Measurements from ENCODE around the gene RSPH10B2. TPM values are rescaled to one million over a fixed set of nuclear protein-coding genes. Genes with fewer than 3 reads are reported as not detected.

Gene RSPH10B2
- total RNA-seq, 1 donor from 2014 or later, result 0.59 TPM

- no peak for TF ChIP-seq CTCF (IDR thresholded peaks at IDR 0.05; ENCODE audit: insufficient read depth, low read depth, low read length)
- TF ChIP-seq EZH2 (IDR thresholded peaks at IDR 0.05; ENCODE audit: insufficient read depth, low read length), result no peak
- H3K36me3 ChIP-seq (ENCODE audit: insufficient read depth, low read length), result peaks cover 14% of the 10 kb centered on the region
- no peaks in the 10 kb centered on the region for H3K27me3 ChIP-seq (ENCODE audit: insufficient read depth, low read length)
- DNase-seq (ENCODE audit: low read depth) (no peak), FAIRE-seq (no peak)
- H3K4me1 ChIP-seq (ENCODE audit: insufficient read depth, low read length), result peaks cover 7% of the 10 kb centered on the region
- H3K79me2 ChIP-seq (ENCODE audit: insufficient read depth, low read length), result peaks cover 33% of the 10 kb centered on the region
- no peak overlapping the region for H3K4me3 ChIP-seq (ENCODE audit: insufficient read depth, low read depth, low read length)
- H3K27ac ChIP-seq (ENCODE audit: low read depth, low read length), result no peak overlapping the region
- peaks cover 21% of the 10 kb centered on the region for H4K20me1 ChIP-seq (ENCODE audit: insufficient read depth, low read length)
- H3K9me3 ChIP-seq (ENCODE audit: insufficient read depth, low read depth, low read length), result peaks cover 5% of the 10 kb centered on the region
- H3K36me3 Mint-ChIP-seq (ENCODE audit: low read depth, unreplicated experiment), result peaks cover 17% of the 10 kb centered on the region
- no peak overlapping the region for H3K4me3 Mint-ChIP-seq (ENCODE audit: unreplicated experiment)
- no peak overlapping the region for H3K27ac Mint-ChIP-seq (ENCODE audit: unreplicated experiment)
- H3K4me2 ChIP-seq (ENCODE audit: low read length), result no peak overlapping the region
- H3K27me3 Mint-ChIP-seq (ENCODE audit: low read depth, unreplicated experiment), result peaks cover 3% of the 10 kb centered on the region
- no peak overlapping the region for H3K9ac ChIP-seq (ENCODE audit: low read length)
- peaks cover 19% of the 10 kb centered on the region for H3K9me3 Mint-ChIP-seq (ENCODE audit: unreplicated experiment)
- H3K4me1 Mint-ChIP-seq (ENCODE audit: low read depth, unreplicated experiment), result peaks cover 11% of the 10 kb centered on the region
- H2AFZ ChIP-seq (ENCODE audit: low read depth, low read length), result no peak overlapping the region
Measured at GRCh38 chr7:6708304-6708703, 45.6 kb upstream of the RSPH10B2 start.

GRCh38 chr7:6709808-6710207 lies 44.1 kb upstream of the RSPH10B2 start:
- FAIRE-seq, result no peak
- peaks cover 5% of the 10 kb centered on the region for H3K36me3 Mint-ChIP-seq (ENCODE audit: low read depth, unreplicated experiment)
- H3K27me3 ChIP-seq (ENCODE audit: insufficient read depth, low read length), result no peaks in the 10 kb centered on the region

More at GRCh38 chr7:6709808-6710207, 44.1 kb upstream of the RSPH10B2 start:
- Histone ChIP-seq H3K4me1 (ENCODE audit: insufficient read depth, low read length) (peaks cover 7% of the 10 kb centered on the region), H3K4me3 (ENCODE audit: insufficient read depth, low read depth, low read length) (no peak overlapping the region), H3K27ac (ENCODE audit: low read depth, low read length) (no peak overlapping the region), H4K20me1 (ENCODE audit: insufficient read depth, low read length) (peaks cover 11% of the 10 kb centered on the region), H2AFZ (ENCODE audit: low read depth, low read length) (no peak overlapping the region), H3K9ac (ENCODE audit: low read length) (no peak overlapping the region), H3K36me3 (ENCODE audit: insufficient read depth, low read length) (peaks cover 3% of the 10 kb centered on the region), H3K9me3 (ENCODE audit: insufficient read depth, low read depth, low read length) (no peaks in the 10 kb centered on the region), H3K79me2 (ENCODE audit: insufficient read depth, low read length) (peaks cover 20% of the 10 kb centered on the region), H3K4me2 (ENCODE audit: low read length) (no peak overlapping the region)
- no peak overlapping the region for H3K4me3 Mint-ChIP-seq (ENCODE audit: unreplicated experiment)
- H3K27ac Mint-ChIP-seq (ENCODE audit: unreplicated experiment), result no peak overlapping the region
- H3K9me3 Mint-ChIP-seq (ENCODE audit: unreplicated experiment), result peaks cover 10% of the 10 kb centered on the region
- DNase-seq (ENCODE audit: low read depth), result no peak
- TF ChIP-seq EZH2 (IDR thresholded peaks at IDR 0.05; ENCODE audit: insufficient read depth, low read length) (no peak), CTCF (IDR thresholded peaks at IDR 0.05; ENCODE audit: insufficient read depth, low read depth, low read length) (no peak)
- H3K4me1 Mint-ChIP-seq (ENCODE audit: low read depth, unreplicated experiment), result peaks cover 6% of the 10 kb centered on the region
- peaks cover 7% of the 10 kb centered on the region for H3K27me3 Mint-ChIP-seq (ENCODE audit: low read depth, unreplicated experiment)

Measured in astrocyte (in vitro differentiated cells and primary cell).